NCI-H82 treated with DMSO at 0.1 percent for 48 hours (cell line): Measurements from ENCODE around the gene TMEM150A.
A peak's percentile ranks its signal among the peaks of the same experiment; 100 is the strongest.
"Not testable (repeated sequence)": the region's sequence is repeated elsewhere in the genome, so short reads cannot be mapped to it uniquely, and the experiment has no call there.

Experiments
- DNase-seq: peaks from one replicate; lab custom pipeline; 2025; ENCODE audit not compliant: unreplicated experiment; lab: John Stamatoyannopoulos, UW

The TMEM150A gene

GRCh38 chr2:85595301-85596025, 7.0 kb downstream of the TMEM150A start, which contains the start of gene RNF181:
Gene RNF181, plus strand, starts transcription at chr2:85595745. Its CDS starts 19 bp downstream, at chr2:85595764.
- DNase-seq = peak; percentile 98

GRCh38 chr2:85594715-85595300, 7.7 kb downstream of the TMEM150A start:
- no peak for DNase-seq

GRCh38 chr2:85593023-85593422, 9.5 kb downstream of the TMEM150A start:
- DNase-seq = no peak

GRCh38 chr2:85592299-85592698, 10.2 kb downstream of the TMEM150A start:
- DNase-seq = not testable (repeated sequence)

GRCh38 chr2:85591563-85591962, 10.9 kb downstream of the TMEM150A start:
- no peak for DNase-seq

GRCh38 chr2:85590950-85591349, 11.5 kb downstream of the TMEM150A start:
- DNase-seq = no peak

- DNase-seq = no peak
Measured at GRCh38 chr2:85589982-85590791, 12.3 kb downstream of the TMEM150A start.

GRCh38 chr2:85589181-85589580, 13.3 kb downstream of the TMEM150A start:
- no peak for DNase-seq

GRCh38 chr2:85588645-85589044, 13.9 kb downstream of the TMEM150A start:
- DNase-seq = no peak

- no peak for DNase-seq
Measured at GRCh38 chr2:85588236-85588635, 14.3 kb downstream of the TMEM150A start.

- no peak for DNase-seq
Measured at GRCh38 chr2:85585781-85586105, 16.8 kb downstream of the TMEM150A start.

- DNase-seq = no peak
Measured at GRCh38 chr2:85584857-85585780, 17.4 kb downstream of the TMEM150A start.

GRCh38 chr2:85584354-85584856, 18.1 kb downstream of the TMEM150A start, which contains the start of gene VAMP5:
Gene VAMP5, plus strand, starts transcription at chr2:85584431. Its CDS starts 60 bp downstream, at chr2:85584491.
- no peak for DNase-seq

- DNase-seq = no peak
Measured at GRCh38 chr2:85583667-85584353, 18.7 kb downstream of the TMEM150A start.

GRCh38 chr2:85582492-85582891, 20.0 kb downstream of the TMEM150A start:
- no peak for DNase-seq

GRCh38 chr2:85580206-85580605, 22.3 kb downstream of the TMEM150A start:
- no peak for DNase-seq

GRCh38 chr2:85579266-85579935, 23.1 kb downstream of the TMEM150A start:
- no peak for DNase-seq

GRCh38 chr2:85578243-85579180, 24.0 kb downstream of the TMEM150A start:
- no peak for DNase-seq
